Subcutaneous abdominal adipose tissue (tissue), 5 donors: ENCODE data around the gene PI3.
"Not testable (repeated sequence)": the region's sequence is repeated elsewhere in the genome, so short reads cannot be mapped to it uniquely, and the experiment has no call there.

Experiments used
- H3K27ac ChIP-seq: one replicate; pipeline ENCODE4 v1.7.0; 2013; ENCODE audit warnings: low read depth, mild to moderate bottlenecking, inconsistent platforms, low read length, moderate library complexity
- H3K27me3 ChIP-seq, 5 donors: one replicate each; pipeline ENCODE4 v1.7.0; 2013; ENCODE audit warnings: low read length in 5 of 5, inconsistent platforms in 1 of 5; ENCODE audit not compliant: control insufficient read depth in 5 of 5, insufficient read depth in 4 of 5
- H3K36me3 ChIP-seq, 5 donors: one replicate each; pipeline ENCODE4 v1.7.0; 2013; ENCODE audit warnings: low read length in 5 of 5; ENCODE audit not compliant: control insufficient read depth in 5 of 5, insufficient read depth in 5 of 5
- H3K4me1 ChIP-seq, 5 donors: one replicate each; pipeline ENCODE4 v1.7.0; 2013; ENCODE audit warnings: low read length in 5 of 5, mild to moderate bottlenecking in 3 of 5, moderate library complexity in 1 of 5; ENCODE audit not compliant: control insufficient read depth in 5 of 5, insufficient read depth in 5 of 5
- H3K4me3 ChIP-seq, 5 donors: one replicate each; pipeline ENCODE4 v1.7.0; 2013; ENCODE audit warnings: low read length in 5 of 5, low read depth in 1 of 5
- H3K9ac ChIP-seq, 5 donors: one replicate each; pipeline ENCODE4 v1.7.0; 2013; ENCODE audit warnings: low read length in 5 of 5, mild to moderate bottlenecking in 4 of 5, moderate library complexity in 3 of 5
- H3K9me3 ChIP-seq, 5 donors: one replicate each; pipeline ENCODE4 v1.7.0; 2013; ENCODE audit warnings: low read length in 5 of 5; ENCODE audit not compliant: control insufficient read depth in 5 of 5
- donor health status: healthy.
- donor health status: healthy.
- donor health status: healthy.
- donor health status: healthy.
- donor health status: healthy.

PI3 gene

DNA sequence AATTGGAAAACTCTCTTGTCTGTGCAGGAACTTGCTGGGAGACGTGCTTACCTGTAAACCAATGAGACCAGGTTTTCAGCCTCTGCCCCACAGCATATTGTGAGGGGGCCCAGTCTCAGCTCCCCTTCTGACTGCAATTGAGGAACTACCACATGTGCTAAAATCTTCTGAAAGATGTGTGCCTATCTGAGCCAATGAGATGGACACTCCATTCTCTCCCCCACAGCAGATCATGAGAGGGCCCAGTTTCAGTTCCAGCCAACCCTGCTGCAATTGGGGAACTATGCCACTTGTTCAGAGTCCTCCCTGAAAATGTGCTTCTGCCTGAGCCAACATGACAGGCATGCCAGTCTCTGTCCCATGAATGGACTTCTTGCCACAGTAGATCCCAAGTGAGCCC, 20.9 kb upstream of the PI3 start:
- H3K27ac ChIP-seq = no peak overlapping the region
- peaks cover 0 to 6% (median 0%) of the 10 kb centered on the region in 5 donors for H3K4me1 ChIP-seq
- no peak overlapping the region for H3K9ac ChIP-seq
- H3K4me3 ChIP-seq = no peak overlapping the region
- peaks cover 0 to 13% (median 3%) of the 10 kb centered on the region in 5 donors for H3K9me3 ChIP-seq
- peaks cover 0 to 3% (median 0%) of the 10 kb centered on the region in 5 donors for H3K27me3 ChIP-seq
- H3K36me3 ChIP-seq = no peaks in the 10 kb centered on the region

DNA sequence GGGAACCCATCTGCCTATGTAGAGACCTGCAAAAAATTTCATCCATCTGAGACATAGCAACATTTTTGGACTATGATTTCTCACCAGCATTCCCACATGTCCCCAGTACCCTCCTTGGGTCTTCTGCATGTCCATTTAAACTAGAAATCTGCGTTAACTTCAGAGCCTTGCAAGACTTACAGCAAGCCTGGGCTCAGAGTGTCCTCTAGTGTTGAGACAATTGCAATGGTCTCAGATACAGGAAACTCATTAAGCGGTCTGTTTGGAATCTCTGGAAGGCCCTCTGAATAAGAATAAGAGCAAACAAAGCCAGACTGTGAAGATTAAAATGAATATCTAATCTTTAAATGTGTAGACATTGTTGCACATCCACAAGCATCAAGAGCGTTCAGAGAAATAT, 20.5 kb upstream of the PI3 start:
- Histone ChIP-seq H3K4me1 (peaks cover 0 to 6% (median 0%) of the 10 kb centered on the region in 5 donors), H3K36me3 (no peaks in the 10 kb centered on the region), H3K4me3 (no peak overlapping the region), H3K9ac (no peak overlapping the region), H3K27ac (no peak overlapping the region), H3K9me3 (peaks cover 2 to 18% (median 5%) of the 10 kb centered on the region in 5 donors), H3K27me3 (peaks cover 0 to 3% (median 0%) of the 10 kb centered on the region in 5 donors)

DNA sequence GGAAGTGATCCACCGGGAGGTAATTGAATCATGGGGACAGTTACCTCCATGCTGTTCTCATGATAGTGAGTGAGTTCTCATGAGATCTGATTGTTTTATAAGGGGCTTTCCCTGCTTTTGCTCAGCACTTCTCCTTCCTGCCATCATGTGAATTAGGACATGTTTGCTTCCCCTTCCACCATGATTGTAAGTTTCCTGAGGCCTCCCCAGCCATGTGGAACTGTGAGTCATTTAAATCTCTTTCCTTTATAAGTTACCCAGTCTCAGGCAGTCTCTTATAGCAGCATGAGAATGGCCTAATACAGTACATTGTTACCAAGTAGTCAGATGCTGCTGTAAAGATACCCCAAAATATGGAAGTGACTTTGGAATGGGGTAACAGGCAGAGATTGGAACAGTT, 19.9 kb upstream of the PI3 start:
- peaks cover 4 to 21% (median 7%) of the 10 kb centered on the region in 5 donors for H3K9me3 ChIP-seq
- H3K4me1 ChIP-seq, H3K36me3 ChIP-seq, H3K9ac ChIP-seq, H3K27ac ChIP-seq, H3K4me3 ChIP-seq, H3K27me3 ChIP-seq: not testable (repeated sequence)

DNA sequence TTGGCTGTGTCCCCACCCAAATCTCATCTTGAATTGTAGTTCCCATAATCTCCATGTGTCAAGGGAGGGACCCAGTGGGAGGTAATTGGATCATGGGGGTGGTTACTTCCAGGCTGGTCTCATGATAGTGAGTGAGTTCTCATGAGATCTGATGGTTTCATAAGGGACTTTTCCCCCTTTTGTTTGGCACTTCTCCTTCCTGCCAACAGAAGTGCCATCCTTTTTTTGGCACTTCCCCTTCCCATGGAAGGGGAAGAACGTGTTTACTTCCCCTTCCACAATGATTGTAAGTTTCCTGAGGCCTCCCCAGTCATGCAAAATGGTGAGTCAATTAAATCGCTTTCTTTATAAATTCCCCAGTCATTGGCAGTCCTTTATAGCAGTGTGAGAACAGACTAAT, 18.0 kb upstream of the PI3 start:
- Histone ChIP-seq H3K4me3 (no peak overlapping the region), H3K9ac (no peak overlapping the region), H3K27me3 (no peaks in the 10 kb centered on the region), H3K4me1 (peaks cover 0 to 6% (median 0%) of the 10 kb centered on the region in 5 donors), H3K27ac (no peak overlapping the region), H3K36me3 (no peaks in the 10 kb centered on the region), H3K9me3 (peaks cover 4 to 21% (median 7%) of the 10 kb centered on the region in 5 donors)

DNA sequence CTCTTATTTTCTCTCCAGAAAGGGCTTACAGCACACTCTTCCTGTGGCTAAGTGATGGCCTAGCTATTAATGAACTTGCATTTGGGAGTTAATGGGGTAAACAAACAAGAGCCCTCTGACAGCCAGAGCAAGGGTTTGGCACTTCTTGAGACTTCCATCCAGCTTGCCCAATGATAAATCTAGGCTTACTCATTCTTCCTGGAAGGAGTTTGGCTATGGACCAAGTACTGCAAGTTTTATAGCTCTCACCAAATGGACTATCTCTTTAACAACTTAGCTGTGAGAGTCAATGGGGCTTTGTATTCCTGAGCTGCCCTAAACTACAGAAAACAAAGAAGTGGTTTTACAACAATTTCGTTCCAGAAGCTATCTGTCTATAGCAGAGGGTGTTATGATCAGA, 16.7 kb upstream of the PI3 start:
- Histone ChIP-seq H3K36me3 (no peaks in the 10 kb centered on the region), H3K9me3 (peaks cover 4 to 21% (median 10%) of the 10 kb centered on the region in 5 donors), H3K4me3 (no peak overlapping the region), H3K4me1 (peaks cover 0 to 6% (median 0%) of the 10 kb centered on the region in 5 donors), H3K27ac (no peak overlapping the region), H3K27me3 (no peaks in the 10 kb centered on the region), H3K9ac (no peak overlapping the region)

DNA sequence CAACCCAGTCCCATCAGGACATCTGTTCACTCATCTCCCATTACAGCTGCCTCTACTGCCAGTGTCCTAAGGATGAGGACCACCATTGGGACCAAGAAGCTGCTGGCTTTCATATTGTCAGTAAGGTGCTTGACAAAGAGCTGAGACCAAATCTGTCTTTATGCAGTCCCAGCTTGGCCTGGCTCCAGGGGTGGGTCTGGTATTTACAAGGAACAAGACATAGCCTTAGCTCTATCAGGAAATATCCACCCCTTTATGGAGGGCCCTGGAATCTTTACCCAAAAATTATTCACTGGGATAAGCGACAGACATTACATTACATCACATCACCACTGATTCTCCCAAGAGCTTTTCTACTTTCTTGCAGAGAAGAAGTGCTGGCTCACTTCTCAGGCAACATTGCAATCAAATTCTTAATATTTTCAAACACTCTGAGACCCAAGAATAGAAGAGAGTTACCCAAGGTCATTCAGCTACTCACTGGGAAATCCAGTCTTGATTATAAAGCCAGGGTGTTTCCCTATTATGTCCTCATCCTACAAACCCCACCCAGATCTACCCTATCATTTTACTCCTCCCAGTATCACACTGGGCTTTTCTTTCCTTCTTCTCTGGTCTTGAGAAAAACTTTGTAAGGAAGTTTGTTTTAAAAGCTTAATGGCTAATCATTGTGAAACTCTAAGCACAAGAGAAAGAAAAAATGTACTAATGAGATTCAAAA, 11.5 kb upstream of the PI3 start:
- Histone ChIP-seq H3K9me3 (peaks cover 4 to 17% (median 12%) of the 10 kb centered on the region in 5 donors), H3K27ac (no peak overlapping the region), H3K9ac (no peak overlapping the region), H3K4me3 (no peak overlapping the region), H3K4me1 (no peaks in the 10 kb centered on the region), H3K36me3 (no peaks in the 10 kb centered on the region), H3K27me3 (no peaks in the 10 kb centered on the region)

DNA sequence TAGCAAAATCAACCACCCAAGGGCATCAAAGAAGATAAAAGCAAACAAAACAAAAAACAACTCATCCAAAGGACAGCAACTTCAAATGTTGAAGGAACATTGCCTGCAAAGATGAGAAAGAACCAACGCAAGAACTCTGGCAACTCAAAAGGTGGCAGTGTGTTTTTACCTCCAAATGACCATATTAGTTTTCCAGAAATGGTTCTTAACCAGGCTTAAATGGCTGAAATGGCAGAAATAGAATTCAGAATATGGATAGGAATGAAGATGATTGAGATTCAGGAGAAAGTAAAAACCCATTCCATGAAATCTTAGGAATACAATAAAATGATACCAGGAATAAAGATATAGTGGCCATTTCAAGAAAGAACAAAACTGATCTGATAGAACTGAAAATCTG, 9.8 kb upstream of the PI3 start:
- no peaks in the 10 kb centered on the region for H3K36me3 ChIP-seq
- no peaks in the 10 kb centered on the region for H3K4me1 ChIP-seq
- H3K9me3 ChIP-seq = peaks cover 0 to 14% (median 4%) of the 10 kb centered on the region in 5 donors
- H3K9ac ChIP-seq = no peak overlapping the region
- H3K4me3 ChIP-seq = no peak overlapping the region
- no peaks in the 10 kb centered on the region for H3K27me3 ChIP-seq
- H3K27ac ChIP-seq = no peak overlapping the region

DNA sequence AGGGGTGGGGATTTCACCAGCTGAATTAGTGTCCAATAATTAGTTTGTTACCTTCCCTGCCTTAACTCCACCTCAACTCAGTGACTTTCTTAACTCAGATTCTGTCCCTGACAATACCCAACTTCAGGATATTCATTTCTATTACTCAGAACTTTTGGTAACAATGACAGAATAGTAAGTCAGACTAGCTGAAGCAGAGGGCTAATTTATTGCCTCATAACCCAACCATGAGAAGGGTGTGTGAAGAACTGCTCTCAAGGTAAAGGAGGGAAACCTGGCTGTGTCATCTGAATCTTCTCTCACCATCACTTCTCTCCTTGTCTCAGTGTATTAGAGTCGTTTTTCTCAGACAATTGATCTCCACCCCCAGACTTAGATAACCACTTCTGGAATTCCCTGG, 1.2 kb upstream of the PI3 start:
- Histone ChIP-seq H3K27ac (no peak overlapping the region), H3K9me3 (peaks cover 0 to 8% (median 0%) of the 10 kb centered on the region in 5 donors), H3K4me3 (no peak overlapping the region)

DNA sequence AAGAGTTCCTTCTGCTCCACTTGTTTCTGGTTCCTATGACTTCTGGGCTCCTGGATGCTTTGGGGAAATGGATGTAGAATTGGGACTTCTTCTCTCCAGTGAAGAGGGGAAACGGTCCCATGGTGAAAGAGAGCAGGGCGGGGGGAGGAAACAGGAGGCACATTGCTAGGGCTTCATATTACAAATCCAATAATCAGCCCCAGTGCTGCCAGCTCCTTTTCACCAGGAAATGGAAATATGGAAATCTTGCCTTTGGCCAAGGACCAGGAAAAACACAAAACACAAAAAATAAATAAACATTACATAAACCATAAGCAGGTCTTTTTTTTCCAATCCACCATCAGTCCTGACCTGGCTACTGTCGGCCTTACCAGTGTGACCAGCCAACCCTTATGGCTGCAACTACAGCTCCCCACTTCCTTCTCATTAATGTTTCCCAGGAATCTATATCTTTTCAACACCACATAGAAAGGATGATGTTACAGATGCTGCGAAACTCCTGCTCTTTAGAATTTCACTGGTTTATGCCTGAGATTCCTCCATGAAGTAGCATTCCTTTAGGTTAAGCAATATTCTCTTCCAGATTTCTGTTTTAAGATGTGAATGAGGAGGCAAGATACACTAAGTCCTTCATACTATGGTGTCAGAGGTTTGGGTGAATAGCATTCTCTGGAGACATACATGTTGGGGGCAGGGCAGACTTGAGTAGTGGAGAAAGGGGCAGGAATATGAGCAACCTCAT, 2.0 kb downstream of the PI3 start:
- Histone ChIP-seq H3K9me3 (no peaks in the 10 kb centered on the region), H3K4me1 (no peaks in the 10 kb centered on the region), H3K27ac (no peak overlapping the region), H3K9ac (no peak overlapping the region), H3K4me3 (no peak overlapping the region), H3K36me3 (no peaks in the 10 kb centered on the region), H3K27me3 (peaks cover 0 to 5% (median 0%) of the 10 kb centered on the region in 5 donors)

More for the DNA sequence above, 1.2 kb upstream of the PI3 start:
- Histone ChIP-seq H3K27me3 (no peaks in the 10 kb centered on the region), H3K9ac (no peak overlapping the region), H3K36me3 (no peaks in the 10 kb centered on the region), H3K4me1 (no peaks in the 10 kb centered on the region)

DNA sequence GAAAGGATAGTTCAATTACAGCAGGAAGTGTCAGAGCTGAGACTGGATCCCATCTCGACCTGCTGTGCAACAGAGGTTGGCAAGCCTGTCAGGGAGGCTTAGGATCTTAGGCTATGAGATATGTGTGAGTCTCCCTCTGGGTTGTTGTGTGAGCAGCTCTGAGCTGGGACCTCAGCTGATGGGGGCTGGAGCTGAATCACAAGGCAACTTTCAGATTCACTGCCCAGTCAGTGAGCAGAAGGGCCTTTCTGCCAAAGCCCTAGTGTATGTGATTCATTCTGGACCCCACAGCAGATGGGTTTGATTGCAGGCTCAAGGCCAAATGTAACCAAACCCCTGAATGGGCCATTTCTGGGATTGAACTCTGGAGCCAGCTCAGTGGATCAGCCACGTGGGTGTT, 4.5 kb downstream of the PI3 start:
- Histone ChIP-seq H3K9ac (no peak overlapping the region), H3K27me3 (peaks cover 0 to 5% (median 0%) of the 10 kb centered on the region in 5 donors), H3K27ac (no peak overlapping the region), H3K4me3 (no peak overlapping the region), H3K36me3 (no peaks in the 10 kb centered on the region), H3K9me3 (no peaks in the 10 kb centered on the region), H3K4me1 (no peaks in the 10 kb centered on the region)
